Endothelial cell of umbilical vein (primary cell): Measurements from ENCODE around the gene MEIS3. TPM values are rescaled to one million over a fixed set of nuclear protein-coding genes. Genes with fewer than 3 reads are reported as not detected.

Source experiments
- BruUV-seq: library from RNA; stranded (reverse); fragments of 400-500 nt; replicated peaks from 2 replicates; lab custom pipeline; 2021; lab: Mats Ljungman, UMichigan
- CTCF ChIA-PET: fragments of 300-600, 350-600 bp; sonication (Branson Sonifier 250); formaldehyde crosslinking; loops from one replicate; lab custom pipeline; 2021; ENCODE audit warnings: antibody characterized with exemption, inconsistent platforms; lab: Charles Lee
- POLR2A ChIA-PET: fragments of 300-600, 350-600 bp; sonication (Branson Sonifier 250); formaldehyde crosslinking; loops from one replicate; lab custom pipeline; 2021; ENCODE audit warnings: antibody characterized with exemption, inconsistent platforms; lab: Charles Lee
- DNase-seq: peaks from one replicate; pipeline ENCODE4 v3.0.0-alpha.2; 2011; ENCODE audit warnings: low read depth, low spot score
- FAIRE-seq: peaks from 2 replicates; lab custom pipeline; 2011; peaks lifted over from hg19 to GRCh38; lab: Jason Lieb, UNC
- H2AFZ ChIP-seq: 2 replicates; pipeline ENCODE4 v1.6.0; 2012; ENCODE audit warnings: low read depth, low read length, control low read depth, inconsistent platforms
- H3K27ac ChIP-seq: 2 replicates; pipeline ENCODE4 v1.5.1; 2011; ENCODE audit warnings: low read depth, mild to moderate bottlenecking, control low read depth, low read length, moderate library complexity; ENCODE audit not compliant: insufficient read depth
- H3K27me3 ChIP-seq, 2 experiments: 2 replicates each; pipeline versions ENCODE4 v1.6.0 to v1.6.1; 2011; ENCODE audit warnings: low read length in 2 of 2, mixed read lengths in 1 of 2; ENCODE audit not compliant: control insufficient read depth in 2 of 2, insufficient read depth in 2 of 2
- H3K36me3 ChIP-seq, 2 experiments: 2 replicates in 1 of 2; 3 replicates in 1 of 2; pipeline ENCODE4 v1.5.1; 2011; ENCODE audit warnings: low read length in 2 of 2, mild to moderate bottlenecking in 1 of 2, moderate library complexity in 1 of 2; ENCODE audit not compliant: control insufficient read depth in 2 of 2, insufficient read depth in 2 of 2; ENCODE audit errors: extremely low read depth in 1 of 2
- H3K4me1 ChIP-seq: 3 replicates; pipeline ENCODE4 v1.5.1; 2011; ENCODE audit warnings: mild to moderate bottlenecking, low read length; ENCODE audit not compliant: control insufficient read depth, insufficient read depth; ENCODE audit errors: extremely low read depth
- H3K4me2 ChIP-seq: 2 replicates; pipeline ENCODE4 v1.6.1; 2011; ENCODE audit warnings: low read length, control low read depth, mixed read lengths; ENCODE audit not compliant: insufficient read depth
- H3K4me3 ChIP-seq, 3 experiments: fragments of 200-600 bp in 1 of 3; sonication (generic), shearing (Covaris generic) in 1 of 3; replicated peaks in 1 of 3; 2 replicates each; pipeline ENCODE4 v1.5.1; 2011 to 2016; ENCODE audit warnings: control low read depth in 3 of 3, low read length in 3 of 3, mild to moderate bottlenecking in 2 of 3, inconsistent platforms in 1 of 3, low read depth in 1 of 3, moderate library complexity in 1 of 3; ENCODE audit not compliant: insufficient read depth in 1 of 3
- H3K79me2 ChIP-seq: 2 replicates; pipeline ENCODE4 v1.6.0; 2012; ENCODE audit warnings: low read length, inconsistent platforms; ENCODE audit not compliant: control insufficient read depth, insufficient read depth
- H3K9ac ChIP-seq: replicated peaks from 2 replicates; pipeline ENCODE3; 2011; ENCODE audit warnings: low read length, control low read depth; ENCODE audit not compliant: insufficient read depth; ENCODE audit errors: extremely low read depth
- H3K9me1 ChIP-seq: replicated peaks from 3 replicates; pipeline ENCODE4 v1.6.0; 2011; ENCODE audit warnings: mild to moderate bottlenecking, low read length; ENCODE audit not compliant: control insufficient read depth, insufficient read depth; ENCODE audit errors: extremely low read depth
- H3K9me3 ChIP-seq: replicated peaks from 2 replicates; pipeline ENCODE4 v1.5.1; 2012; ENCODE audit warnings: low read length, inconsistent platforms; ENCODE audit not compliant: control insufficient read depth, insufficient read depth
- H4K20me1 ChIP-seq: replicated peaks from 2 replicates; pipeline ENCODE3; 2011; ENCODE audit warnings: mild to moderate bottlenecking, low read length; ENCODE audit not compliant: control insufficient read depth, insufficient read depth; ENCODE audit errors: extremely low read depth
- EZH2 ChIP-seq: IDR thresholded peaks from 2 replicates; pipeline ENCODE4 v1.6.1; 2012; ENCODE audit warnings: borderline replicate concordance, low read depth, mild to moderate bottlenecking, moderate library complexity, low read length, inconsistent platforms; ENCODE audit not compliant: severe bottlenecking
- GATA2 ChIP-seq: IDR thresholded peaks from 2 replicates; pipeline ENCODE4 v1.7.0; 2011; ENCODE audit warnings: low read depth, mild to moderate bottlenecking, moderate library complexity, mixed read lengths, low read length; ENCODE audit not compliant: insufficient read length, insufficient read depth
- JUN ChIP-seq: IDR thresholded peaks from 2 replicates; pipeline ENCODE4 v1.6.1; 2011; ENCODE audit warnings: borderline replicate concordance, low read depth; ENCODE audit not compliant: insufficient read length, insufficient read depth
- MYC ChIP-seq: IDR thresholded peaks from one replicate; pipeline ENCODE4 v1.6.1; 2011; ENCODE audit warnings: mild to moderate bottlenecking, low read depth, low read length
- dilution Hi-C: fragments of 300-500 bp; cut with MboI; formaldehyde crosslinking; loops from one replicate; pipeline ENCODE4 v1.15.0; 2019; ENCODE audit warnings: low sequenced_read_pairs; ENCODE audit not compliant: extremely low pct_ligation_motif_present
- intact Hi-C: fragments of 100-400 bp; cut with micrococcal nuclease; formaldehyde crosslinking; loops from one replicate; pipeline ENCODE4 v1.10.0; 2022
- polyA plus RNA-seq, 4 experiments: library from polyadenylated mRNA; depleted of rRNA in 3 of 4; stranded (reverse) in 3 of 4; unstranded in 1 of 4; fragments of >200 nt; gene quantifications; 2 replicates each; pipeline versions ENCODE4 v1.2.1 to v1.2.3, GENCODE V29; 2011 to 2012; ENCODE audit warnings: missing spikeins in 1 of 4
- total RNA-seq: library from RNA; stranded (reverse); gene quantifications from 2 replicates; pipeline ENCODE4 v1.2.3, GENCODE V29; 2021
- TF ChIP-seq, protein P1 (sequence below), 2 donors: IDR thresholded peaks; 1 replicate in 1 of 2; 2 replicates in 1 of 2; pipeline ENCODE4 v1.5.1; 2011; ENCODE audit warnings: low read length in 2 of 2, mild to moderate bottlenecking in 2 of 2, moderate library complexity in 2 of 2, control low read depth in 1 of 2, inconsistent platforms in 1 of 2, low read depth in 1 of 2; ENCODE audit not compliant: insufficient read depth in 1 of 2; ENCODE audit errors: extremely low read depth in 1 of 2

The MEIS3 gene
- total and polyA plus RNA-seq, 2 donors (not counting 3 experiments of a cell fraction or from before 2014, with no cell fraction given) = 0.42 TPM; not detected in 1

DNA sequence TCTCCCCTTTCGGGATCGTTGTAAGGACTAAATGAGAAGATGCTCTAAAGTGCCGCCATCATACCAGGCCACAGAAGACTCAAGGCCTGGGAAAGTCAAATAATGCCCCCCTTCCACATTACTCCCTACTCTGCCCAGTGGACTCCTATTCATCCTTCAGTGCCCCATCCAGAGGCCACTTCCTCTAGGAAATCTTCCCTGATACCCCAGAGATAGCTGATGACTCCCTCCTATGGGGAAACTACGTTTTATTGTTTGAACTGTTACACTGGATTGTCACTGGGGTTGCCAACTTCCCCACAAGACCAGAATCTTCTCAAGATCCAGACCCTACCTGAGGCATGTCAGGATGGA, 14.2 kb downstream of the MEIS3 start:
- Histone ChIP-seq H3K27me3 (peaks cover 0 to 6% of the 10 kb centered on the region in 2 experiments), H3K36me3 (no peaks in the 10 kb centered on the region), H3K9me3 (no peaks in the 10 kb centered on the region), H3K9me1 (no peaks in the 10 kb centered on the region), H3K9ac (no peak overlapping the region), H2AFZ (no peak overlapping the region), H3K79me2 (no peaks in the 10 kb centered on the region), H3K4me2 (no peak overlapping the region), H3K27ac (no peak overlapping the region), H3K4me1 (no peaks in the 10 kb centered on the region), H4K20me1 (no peaks in the 10 kb centered on the region), H3K4me3 (no peak overlapping the region)
- FAIRE-seq (no peak), DNase-seq (no peak)
- intact Hi-C loops (no loop called here), dilution Hi-C loops (no loop called here)
- no TSS peak for BruUV-seq
- ChIA-PET POLR2A (no interaction called here), CTCF (no interaction called here)
- no peak for TF ChIP-seq EZH2
- TF ChIP-seq GATA2 = no peak
- TF ChIP-seq JUN = no peak
- no peak for TF ChIP-seq MYC
- TF ChIP-seq, protein P1, sequence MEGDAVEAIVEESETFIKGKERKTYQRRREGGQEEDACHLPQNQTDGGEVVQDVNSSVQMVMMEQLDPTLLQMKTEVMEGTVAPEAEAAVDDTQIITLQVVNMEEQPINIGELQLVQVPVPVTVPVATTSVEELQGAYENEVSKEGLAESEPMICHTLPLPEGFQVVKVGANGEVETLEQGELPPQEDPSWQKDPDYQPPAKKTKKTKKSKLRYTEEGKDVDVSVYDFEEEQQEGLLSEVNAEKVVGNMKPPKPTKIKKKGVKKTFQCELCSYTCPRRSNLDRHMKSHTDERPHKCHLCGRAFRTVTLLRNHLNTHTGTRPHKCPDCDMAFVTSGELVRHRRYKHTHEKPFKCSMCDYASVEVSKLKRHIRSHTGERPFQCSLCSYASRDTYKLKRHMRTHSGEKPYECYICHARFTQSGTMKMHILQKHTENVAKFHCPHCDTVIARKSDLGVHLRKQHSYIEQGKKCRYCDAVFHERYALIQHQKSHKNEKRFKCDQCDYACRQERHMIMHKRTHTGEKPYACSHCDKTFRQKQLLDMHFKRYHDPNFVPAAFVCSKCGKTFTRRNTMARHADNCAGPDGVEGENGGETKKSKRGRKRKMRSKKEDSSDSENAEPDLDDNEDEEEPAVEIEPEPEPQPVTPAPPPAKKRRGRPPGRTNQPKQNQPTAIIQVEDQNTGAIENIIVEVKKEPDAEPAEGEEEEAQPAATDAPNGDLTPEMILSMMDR (IDR thresholded peaks at IDR 0.05; ENCODE audit: extremely low read depth in 1 of 2, insufficient read depth in 1 of 2, low read depth in 1 of 2, low read length in 2 of 2) = no peak
